GM15510 (cell line): Measurements from ENCODE around the gene RCC2.

ENCODE experiments used
- POLR2A ChIP-seq: IDR thresholded peaks from 3 replicates; pipeline ENCODE4 v1.6.1; 2011; ENCODE audit warnings: borderline replicate concordance; ENCODE audit not compliant: insufficient read length; ENCODE audit errors: extremely low read depth

RCC2 gene

DNA sequence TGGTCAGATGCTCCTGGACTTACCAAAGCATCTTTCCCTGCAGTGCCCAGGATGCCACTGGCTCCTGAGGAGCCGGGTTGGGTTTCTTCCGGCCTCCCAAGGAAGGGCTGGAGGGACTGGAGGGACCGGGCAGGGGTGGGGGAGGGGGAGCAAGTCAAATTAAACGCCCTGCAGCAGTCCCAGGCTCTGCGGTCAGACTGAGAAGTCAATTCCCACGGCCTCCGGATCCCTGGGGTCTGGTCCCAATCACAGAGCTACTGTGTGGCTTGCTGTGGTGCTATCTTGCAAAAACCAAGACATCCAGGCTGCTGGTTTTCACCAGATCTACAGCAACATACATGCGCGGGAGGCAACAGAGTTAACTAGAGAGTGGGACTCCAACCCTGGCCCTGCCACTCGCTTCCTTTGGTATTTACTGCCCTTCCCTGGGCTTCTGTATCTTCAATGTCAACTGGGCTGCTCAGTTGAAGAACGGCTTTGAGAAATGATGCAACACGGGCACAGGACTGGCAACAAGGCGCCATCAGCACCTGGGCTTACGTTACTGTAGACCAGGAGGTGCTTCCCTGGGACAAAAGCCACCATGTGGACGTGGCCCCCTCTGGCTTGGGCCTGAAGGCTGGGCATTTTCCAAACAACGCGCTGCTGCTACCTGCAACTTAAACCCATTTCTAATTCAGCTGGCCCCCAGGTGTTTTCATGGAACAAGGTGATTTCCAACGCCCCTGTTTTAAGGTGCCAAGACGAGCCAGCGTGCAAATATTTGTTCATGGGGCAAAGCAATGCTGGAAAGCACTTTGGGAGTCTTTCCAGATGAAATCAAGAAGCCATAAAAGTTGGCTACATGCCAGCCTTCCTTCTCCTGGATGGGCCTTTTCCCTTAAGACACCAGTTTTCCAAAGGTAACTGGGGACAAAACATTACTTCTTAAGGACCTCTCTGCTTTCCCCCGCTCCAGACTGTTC is 11.5 kb downstream of the RCC2 start:
- TF ChIP-seq POLR2A: no peak

DNA sequence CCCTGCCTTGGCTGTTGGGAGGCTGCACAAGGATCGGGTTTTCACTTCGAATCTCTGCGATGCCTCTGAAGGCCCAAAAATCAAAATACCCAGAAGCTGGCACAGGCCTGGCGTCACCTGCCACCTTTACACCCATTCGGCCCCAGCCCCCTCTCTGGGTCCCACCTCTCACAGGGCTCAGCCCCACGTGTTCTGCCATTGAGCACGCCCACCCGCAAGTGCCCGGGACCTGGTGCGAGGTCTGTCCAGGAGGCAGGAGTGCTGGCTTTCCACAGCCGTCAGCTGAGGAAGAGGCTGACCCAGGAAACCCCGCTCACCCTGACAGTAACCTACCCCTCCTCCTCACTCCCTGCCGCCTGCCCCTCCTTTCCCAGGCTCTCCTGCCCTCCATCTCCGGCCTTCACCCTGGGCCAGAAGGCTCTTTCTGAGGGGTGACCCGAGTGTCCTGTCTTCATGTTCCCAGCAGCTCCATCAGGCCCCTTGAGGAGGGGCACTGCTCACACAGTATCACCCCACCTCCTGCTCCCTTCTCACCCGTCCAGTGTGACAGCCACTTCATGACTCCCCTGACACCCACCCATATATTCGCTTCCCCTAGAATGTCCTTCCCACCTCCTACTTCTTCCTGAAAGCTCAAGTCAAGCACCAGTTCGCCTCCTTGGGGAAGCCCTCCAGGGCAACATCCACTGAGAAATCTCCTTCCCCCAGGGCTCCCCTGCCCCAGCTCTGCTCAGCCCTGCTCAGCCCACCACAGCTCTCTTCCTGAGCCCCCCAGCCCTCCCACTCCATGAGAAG is 13.5 kb downstream of the RCC2 start:
- no peak for TF ChIP-seq POLR2A

DNA sequence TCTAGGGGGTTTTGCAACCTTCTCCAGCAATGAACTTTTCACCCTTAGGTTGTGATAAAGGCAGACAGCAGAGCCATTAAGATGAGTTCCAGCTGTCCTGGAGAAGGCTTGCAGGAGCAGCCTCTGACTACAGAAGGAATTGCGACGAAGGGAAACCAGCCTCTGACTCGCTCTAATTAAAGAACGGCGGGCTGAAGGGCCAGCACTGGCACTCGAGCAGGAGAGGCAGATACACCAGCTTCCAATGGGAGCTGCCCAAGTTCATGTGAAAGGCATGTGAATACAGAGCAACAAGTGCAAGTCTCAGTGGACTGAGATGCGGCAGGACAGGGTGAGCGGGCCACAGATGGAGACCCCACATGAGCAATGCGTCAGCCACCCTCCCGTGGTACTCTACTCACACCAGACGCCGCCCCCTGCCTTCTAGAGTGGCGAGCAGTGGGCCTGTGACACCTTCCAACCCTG is 15.7 kb downstream of the RCC2 start:
- TF ChIP-seq POLR2A: no peak

DNA sequence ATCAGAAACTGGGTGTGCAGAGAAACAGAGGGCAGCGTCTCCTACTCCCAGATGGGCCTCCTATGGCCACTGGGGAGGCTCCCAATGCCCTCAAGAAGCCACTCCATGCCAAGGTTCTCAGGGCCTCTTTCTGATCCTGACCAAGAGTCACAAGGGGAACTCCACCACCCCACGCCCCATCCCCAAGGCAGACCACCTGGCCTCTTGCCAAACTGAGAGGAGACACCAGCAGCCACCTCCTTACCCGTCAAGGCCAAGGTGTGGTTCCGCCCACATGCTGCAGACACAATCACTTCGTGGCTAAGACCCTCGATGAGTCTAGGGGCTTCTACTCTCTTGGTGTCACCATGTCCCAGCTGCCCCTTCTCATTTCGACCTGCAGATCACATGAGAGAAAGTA is 17.0 kb downstream of the RCC2 start:
- no peak for TF ChIP-seq POLR2A

DNA sequence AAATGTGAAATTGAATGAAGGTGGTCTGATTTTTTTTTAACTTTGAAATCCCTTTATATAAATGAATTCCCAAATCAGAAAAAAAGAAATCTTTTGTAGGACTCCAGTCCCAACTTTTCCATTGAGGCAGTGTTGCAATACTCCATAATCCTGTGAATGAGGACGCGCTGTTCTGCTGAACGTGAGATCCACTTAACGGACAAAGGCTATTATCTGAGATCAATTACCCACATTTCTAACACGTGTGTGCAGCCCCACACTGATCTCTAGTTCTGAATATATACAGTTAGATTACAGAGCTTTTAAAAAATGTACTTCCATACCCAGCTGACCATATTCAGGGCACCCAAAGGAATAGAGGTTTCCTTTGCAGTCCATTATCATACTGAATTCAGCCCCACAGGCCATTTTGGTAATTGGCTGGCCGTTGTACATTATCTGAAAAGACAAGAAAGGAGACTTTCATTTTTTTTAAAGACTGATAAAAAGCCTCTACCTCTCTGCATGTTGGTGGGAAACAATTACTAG is 19.0 kb downstream of the RCC2 start:
- no peak for TF ChIP-seq POLR2A

DNA sequence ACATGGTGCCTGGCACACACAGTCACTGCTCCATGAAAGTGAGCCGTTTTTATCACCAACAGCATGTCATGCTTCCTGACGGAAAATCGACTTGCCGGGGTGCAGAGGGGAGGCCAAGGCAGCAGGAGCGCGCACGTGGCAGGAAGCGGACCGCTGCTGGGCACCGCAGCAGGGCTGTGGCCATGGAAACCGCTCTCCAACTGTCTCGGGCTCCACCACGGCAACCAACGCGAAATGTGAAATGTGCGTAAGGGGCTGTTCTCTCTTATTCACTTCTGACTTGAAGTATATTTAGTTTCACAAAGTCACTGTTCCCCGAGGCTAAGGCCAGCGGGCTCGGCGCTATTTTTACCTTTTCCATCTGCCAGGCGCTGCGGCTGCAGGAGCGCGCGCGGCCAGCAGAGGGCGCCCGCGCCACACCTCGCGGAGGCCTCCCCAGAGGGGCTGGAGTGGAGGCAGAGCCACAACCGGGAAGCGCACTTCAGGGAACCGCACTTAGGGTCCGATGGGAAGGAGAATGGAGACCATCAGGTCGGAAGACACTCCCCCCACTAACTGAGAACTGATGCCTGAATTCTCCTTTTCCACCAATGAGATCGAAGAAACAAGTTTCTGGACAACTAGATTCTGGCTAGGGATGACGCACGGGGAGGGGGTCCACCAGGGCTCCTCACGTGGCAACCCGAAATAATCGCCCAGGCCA is 19.7 kb downstream of the RCC2 start:
- no peak for TF ChIP-seq POLR2A

DNA sequence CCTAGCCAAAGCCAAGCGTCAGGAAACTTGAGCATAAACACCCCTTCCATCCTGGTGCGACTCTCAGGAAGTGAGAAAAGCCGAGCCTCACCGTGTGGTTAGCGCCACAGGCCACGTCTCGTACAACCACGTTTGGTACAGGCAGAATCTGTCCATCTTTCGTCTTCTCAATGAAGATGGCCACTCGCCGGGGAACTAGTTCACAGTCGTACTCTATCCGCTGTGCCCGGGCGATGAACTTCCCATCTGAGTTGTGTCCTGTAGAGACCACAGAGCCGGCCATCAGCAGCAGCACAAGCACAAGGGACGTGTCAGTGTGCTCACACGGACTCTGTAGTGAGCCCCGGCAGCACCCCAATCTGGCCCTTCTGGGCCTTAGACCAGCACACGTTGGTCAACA is 23.1 kb downstream of the RCC2 start:
- no peak for TF ChIP-seq POLR2A

DNA sequence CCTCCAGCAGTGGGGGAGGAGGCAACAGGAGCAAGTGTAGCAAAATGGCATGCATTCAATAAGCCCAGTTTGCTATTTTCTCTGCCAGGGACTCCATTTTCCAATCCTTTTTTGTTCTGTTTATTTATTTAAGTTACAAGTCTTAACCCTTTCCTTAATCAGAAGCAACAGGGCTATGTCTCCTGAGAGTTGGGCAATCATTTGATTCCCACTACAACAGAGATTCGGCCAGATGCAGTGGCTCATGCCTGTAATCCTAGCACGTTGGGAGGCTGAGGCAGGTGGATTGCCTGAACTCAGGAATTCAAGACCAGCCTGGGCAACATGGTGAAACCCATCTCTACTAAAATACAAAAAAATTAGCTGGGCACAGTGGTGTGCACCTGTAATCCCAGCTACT is 25.5 kb downstream of the RCC2 start:
- no peak for TF ChIP-seq POLR2A

DNA sequence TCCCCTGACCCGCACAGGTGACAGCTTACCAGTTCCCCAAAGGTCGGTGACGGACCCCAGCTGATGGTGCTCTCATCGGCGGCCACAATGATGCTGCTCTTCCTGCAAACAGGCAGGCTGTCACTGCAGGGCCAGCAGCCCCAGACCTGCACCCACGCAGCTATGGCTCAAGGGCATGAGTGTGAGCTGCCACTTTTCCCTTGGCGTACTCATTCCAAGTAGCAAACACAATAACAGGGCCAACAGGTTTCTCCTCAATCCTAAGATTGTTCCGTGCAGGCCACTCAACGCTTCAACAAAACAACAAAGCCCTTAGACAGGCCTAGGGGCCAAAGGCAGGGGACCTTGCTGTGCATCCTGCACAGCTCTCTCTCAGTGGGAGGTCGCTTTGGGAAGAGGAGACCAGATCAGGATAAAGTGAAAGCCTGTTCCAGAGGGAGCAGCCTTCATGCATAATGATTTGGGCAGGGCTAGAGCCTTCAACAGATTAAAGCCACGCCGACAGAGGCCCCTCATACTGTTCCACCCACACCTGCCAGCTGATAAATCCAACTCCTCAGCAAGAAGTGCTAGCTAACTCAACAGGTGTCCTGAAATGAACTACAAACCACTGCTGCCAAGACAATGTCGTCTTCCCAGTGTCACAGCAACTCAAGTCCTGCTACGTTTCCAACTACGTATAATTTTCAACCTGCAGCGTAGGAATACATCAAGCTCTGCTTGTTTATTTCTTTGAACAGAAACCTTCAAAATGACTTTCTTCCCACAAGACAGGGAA is 27.2 kb downstream of the RCC2 start:
- TF ChIP-seq POLR2A: no peak

DNA sequence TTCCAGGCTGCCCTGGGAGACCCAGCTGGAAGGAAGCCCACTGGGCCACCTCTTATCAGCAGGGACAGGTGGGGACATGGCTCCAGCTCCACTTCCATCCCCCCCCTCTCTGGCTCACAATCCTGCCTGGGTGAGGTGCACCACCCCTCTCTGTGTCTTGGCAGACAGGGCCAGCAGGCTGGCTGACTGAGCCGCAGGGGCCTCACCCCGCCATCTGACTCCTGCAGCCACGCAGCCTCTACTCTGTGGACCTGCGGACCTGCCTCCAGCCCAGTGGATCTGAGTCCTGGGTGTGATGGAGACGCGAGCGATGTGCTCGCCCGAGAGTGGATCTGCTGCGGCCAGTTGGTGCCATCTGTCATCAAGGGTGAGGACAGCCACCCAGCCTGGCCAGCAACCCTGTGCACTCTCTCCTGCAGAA is 30.1 kb downstream of the RCC2 start:
- TF ChIP-seq POLR2A: no peak

DNA sequence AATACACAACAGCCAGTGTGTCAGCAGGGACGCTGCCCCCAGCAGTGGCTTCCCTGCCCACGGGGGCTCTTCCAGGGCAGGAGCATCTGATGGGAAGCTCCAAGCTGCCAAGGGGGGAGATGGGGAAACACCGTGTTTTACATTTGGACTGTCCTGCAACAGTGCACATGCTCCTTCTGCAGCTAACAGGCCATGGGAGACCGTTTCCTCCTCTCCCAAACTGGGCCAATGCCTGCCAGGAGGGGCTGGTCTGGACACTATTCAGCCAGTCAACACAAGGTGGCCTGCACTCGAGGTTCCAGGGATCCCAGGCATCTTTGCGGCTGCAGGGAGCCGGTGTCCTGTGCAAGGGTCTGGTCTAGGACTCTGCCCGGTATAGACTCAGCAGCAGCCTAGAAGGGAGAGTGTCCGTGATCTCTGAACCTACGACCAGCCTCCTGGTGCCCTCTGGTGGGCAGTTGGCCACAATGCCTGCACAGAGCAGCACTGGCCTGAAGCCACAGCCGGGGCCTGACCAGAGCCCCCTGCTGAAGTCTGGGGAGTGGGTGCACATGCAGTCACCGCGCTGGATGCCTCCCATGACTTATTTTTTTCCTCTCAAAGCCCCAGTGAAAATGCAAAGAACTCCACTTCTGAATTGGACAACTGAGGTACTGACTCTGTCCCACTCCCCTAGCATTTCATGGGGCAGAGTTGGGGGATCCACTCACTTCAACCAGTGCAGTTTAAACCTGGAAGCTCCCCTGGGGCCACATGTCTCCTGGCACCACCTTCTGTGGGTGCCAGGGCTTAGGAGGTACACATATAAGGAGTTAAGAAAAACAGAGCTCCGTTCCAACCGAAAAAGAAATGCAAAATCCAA is 33.3 kb downstream of the RCC2 start:
- TF ChIP-seq POLR2A: peak; percentile 23

DNA sequence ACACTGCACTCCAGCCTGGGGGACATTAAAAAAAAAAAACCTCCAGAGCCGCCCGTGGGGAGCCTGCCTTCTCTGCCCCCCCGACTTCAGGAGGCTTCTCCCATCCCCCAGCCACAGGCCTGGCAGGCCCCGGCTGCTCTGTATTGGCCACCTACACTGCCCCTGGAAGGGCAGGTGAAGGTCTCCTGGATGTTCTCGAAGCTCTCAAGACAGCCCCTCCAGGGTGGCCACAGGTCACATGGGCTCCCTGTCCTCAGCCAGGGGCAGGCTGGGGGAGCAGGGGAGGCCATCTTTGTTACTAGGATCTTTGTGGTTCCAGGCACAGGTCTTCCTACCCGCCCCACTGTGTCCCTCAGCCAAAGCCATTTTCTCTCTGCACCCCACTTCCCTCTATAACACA is 34.7 kb downstream of the RCC2 start:
- no peak for TF ChIP-seq POLR2A

DNA sequence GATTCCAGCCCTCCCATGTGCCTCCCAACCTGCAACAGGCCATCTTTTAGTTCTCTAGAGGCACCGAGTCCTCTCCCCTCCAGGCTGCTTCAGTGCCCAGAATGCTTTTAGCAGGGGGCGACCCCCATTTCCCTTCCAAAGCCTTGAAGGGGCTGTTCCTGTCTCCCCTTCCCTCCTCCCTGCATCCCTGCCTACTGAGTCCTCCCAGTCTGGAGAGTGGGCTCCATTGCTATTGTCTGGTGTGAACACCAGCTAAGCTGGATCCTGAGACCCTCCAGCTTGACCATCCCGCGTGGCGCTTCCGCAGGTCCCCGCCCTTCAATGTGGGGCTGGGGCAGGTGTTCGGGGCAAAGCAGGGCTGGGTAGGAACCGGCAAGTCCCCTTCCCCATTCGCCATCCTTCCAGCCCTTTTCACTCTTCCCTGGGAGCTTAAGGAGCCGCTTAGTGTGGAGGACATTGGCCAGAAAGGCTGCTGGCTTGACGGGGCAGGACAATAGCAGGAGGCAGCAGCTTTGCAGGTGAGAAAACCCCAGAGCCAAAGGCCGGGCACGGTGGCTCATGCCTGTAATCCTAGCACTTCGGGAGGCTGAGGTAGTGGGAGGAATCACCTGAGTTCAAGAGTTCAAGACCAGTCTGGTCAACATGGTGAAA is 35.3 kb downstream of the RCC2 start:
- no peak for TF ChIP-seq POLR2A

DNA sequence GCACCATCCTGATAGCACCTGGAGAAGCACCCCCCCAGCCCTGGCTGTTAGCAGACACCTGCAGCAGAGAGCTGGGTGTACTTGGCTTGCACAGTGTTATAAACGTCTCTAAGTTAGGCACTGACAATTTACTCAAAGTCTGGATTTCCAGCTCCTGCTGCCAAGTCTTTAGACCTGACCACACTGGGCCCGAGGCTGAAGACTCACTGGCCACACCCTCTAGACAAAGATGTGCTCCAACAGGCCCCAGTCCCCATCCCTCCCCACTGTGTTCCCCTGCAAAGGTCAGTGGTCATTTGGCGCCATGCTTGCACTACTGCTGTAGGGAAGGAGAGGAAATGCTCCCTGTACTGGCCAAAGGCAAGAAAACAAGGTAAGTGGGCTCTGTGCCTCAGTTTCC is 36.4 kb downstream of the RCC2 start:
- no peak for TF ChIP-seq POLR2A
